ENCODE results near the gene SLC16A3. TPM values are rescaled to one million over a fixed set of nuclear protein-coding genes. Genes with fewer than 3 reads are reported as not detected.

Gene SLC16A3
- total RNA-seq, 4 donors from 2014 or later = 18.8 to 32.9 (median 21.7) TPM

DNA sequence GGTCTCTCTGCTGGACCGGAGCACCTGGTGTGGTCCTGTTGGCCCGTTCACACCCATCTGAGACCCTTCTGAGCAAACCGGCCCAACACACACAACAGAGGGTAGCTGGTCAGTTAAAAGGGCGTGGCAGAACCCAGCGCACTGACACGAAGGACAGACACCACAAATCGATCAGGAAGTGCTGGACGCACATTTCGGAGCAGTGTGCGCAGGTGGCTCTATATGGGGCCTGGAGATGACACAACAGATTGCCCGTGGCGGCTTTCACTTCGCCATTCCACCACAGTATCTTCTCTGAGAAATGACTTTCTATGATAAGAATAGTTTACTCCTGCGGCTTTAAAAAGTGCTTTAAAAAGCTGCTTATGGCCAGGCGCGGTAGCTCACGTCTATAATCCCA is 28.7 kb upstream of the SLC16A3 start:
- Histone ChIP-seq H3K27me3 (no peaks in the 10 kb centered on the region), H3K27ac (no peak overlapping the region), H3K36me3 (peaks cover 0 to 44% (median 6%) of the 10 kb centered on the region in 3 donors), H3K4me1 (peaks cover under 1 to 8% (median 4%) of the 10 kb centered on the region in 3 donors), H3K4me3 (no peak overlapping the region), H3K9me3 (no peaks in the 10 kb centered on the region)
- 89 to 93% methylated on average over 12 to 13 of the region's 17 CpGs for WGBS, 2 donors
- intact Hi-C loops (cut with DNase I) = no loop called here
- TF ChIP-seq CTCF (IDR thresholded peaks at IDR 0.05) (no peak), POLR2A (IDR thresholded peaks at IDR 0.05) (no peak)
- DNase-seq = no peak

- Histone ChIP-seq H3K27me3 (no peaks in the 10 kb centered on the region), H3K4me1 (peaks cover 9 to 15% (median 10%) of the 10 kb centered on the region in 3 donors), H3K9me3 (no peaks in the 10 kb centered on the region), H3K27ac (no peak overlapping the region), H3K36me3 (peaks cover 0 to 36% (median 6%) of the 10 kb centered on the region in 3 donors), H3K4me3 (no peak overlapping the region)
- no peak for DNase-seq
- 81 to 83% methylated on average over 10 to 12 of the region's 13 CpGs for WGBS, 2 donors
- intact Hi-C loops (cut with DNase I) = no loop called here
- TF ChIP-seq CTCF (IDR thresholded peaks at IDR 0.05) = no peak
- TF ChIP-seq POLR2A (IDR thresholded peaks at IDR 0.05) = no peak
Measured at GRCh38 chr17:82200743-82201497, 27.9 kb upstream of the SLC16A3 start.

- H3K4me1 ChIP-seq = peaks cover 10 to 21% (median 16%) of the 10 kb centered on the region in 3 donors
- DNase-seq = no peak
- intact Hi-C loops (cut with DNase I) = no loop called here
- H3K36me3 ChIP-seq = peaks cover 0 to 31% (median 6%) of the 10 kb centered on the region in 3 donors
- H3K27ac ChIP-seq = no peak overlapping the region
- H3K4me3 ChIP-seq = no peak overlapping the region
- H3K27me3 ChIP-seq = no peaks in the 10 kb centered on the region
- no peak for TF ChIP-seq CTCF (IDR thresholded peaks at IDR 0.05)
- no peak for TF ChIP-seq POLR2A (IDR thresholded peaks at IDR 0.05)
- 80 to 100% methylated on average over 1 to 6 of the region's 23 CpGs for WGBS, 2 donors
- H3K9me3 ChIP-seq = no peaks in the 10 kb centered on the region
Measured at GRCh38 chr17:82201498-82201910, 27.3 kb upstream of the SLC16A3 start.

DNA sequence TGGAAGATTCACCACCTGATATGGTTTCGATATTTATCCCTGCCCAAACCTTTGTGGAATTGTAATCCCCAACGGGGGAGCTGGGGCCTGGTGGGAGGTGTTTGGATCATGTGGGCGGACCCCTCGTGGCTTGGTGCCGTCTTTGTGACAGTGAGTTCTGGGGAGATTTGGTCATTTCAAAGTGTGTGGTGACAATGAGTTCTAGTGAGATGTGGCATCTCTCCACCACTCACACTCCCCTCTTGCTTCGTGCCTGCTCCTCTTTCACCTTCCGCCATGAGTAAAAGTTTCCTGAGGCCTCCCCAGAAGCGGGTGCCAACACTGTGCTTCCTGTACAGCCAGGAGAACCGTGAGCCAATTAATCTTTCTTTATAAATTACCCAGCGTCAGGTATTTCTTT is 25.9 kb upstream of the SLC16A3 start:
- WGBS, 2 donors = 77 to 80% methylated on average over 9 to 10 of the region's 10 CpGs
- Histone ChIP-seq H3K27ac (no peak overlapping the region), H3K4me3 (no peak overlapping the region), H3K4me1 (peaks cover 10 to 25% (median 17%) of the 10 kb centered on the region in 3 donors), H3K9me3 (no peaks in the 10 kb centered on the region), H3K36me3 (peaks cover 0 to 16% (median 6%) of the 10 kb centered on the region in 3 donors), H3K27me3 (no peaks in the 10 kb centered on the region)
- no peak for DNase-seq
- intact Hi-C loops (cut with DNase I) = no loop called here
- no peak for TF ChIP-seq CTCF (IDR thresholded peaks at IDR 0.05)
- no peak for TF ChIP-seq POLR2A (IDR thresholded peaks at IDR 0.05)

DNA sequence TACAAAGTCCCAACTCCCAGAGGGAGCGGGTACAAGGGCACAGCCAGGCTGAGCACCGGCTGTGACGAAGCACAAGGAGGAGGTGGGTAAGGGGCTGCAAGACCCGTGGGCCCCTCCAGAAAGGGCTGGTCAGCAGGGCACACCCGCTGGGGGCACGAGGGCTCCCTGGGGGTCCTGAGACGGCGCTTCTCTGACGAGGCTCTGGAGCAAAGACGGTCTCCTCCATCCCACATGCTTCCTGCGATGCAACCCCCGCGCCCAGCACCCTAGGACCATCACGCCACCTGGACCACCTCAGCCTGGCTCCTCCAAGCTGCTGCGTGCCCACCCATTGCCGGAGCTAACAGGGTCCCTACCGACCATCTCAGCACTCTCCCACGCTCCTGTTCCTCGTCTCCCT is 24.9 kb upstream of the SLC16A3 start:
- H3K27me3 ChIP-seq = no peaks in the 10 kb centered on the region
- intact Hi-C loops (cut with DNase I) = no loop called here
- H3K36me3 ChIP-seq = peaks cover 0 to 11% (median 6%) of the 10 kb centered on the region in 3 donors
- DNase-seq = no peak
- WGBS, 2 donors = 95% methylated on average over 10 to 15 of the region's 19 CpGs
- TF ChIP-seq POLR2A (IDR thresholded peaks at IDR 0.05) (no peak), CTCF (IDR thresholded peaks at IDR 0.05) (no peak)
- H3K9me3 ChIP-seq = no peaks in the 10 kb centered on the region
- H3K4me1 ChIP-seq = peaks cover 10 to 25% (median 17%) of the 10 kb centered on the region in 3 donors
- no peak overlapping the region for H3K27ac ChIP-seq
- H3K4me3 ChIP-seq = no peak overlapping the region

Measured in esophagus squamous epithelium (tissue), 5 donors.